ENCODE data around the gene SDC1. TPM values are rescaled to one million over a fixed set of nuclear protein-coding genes. Genes with fewer than 3 reads are reported as not detected.
"Not testable (repeated sequence)": the region's sequence is repeated elsewhere in the genome, so short reads cannot be mapped to it uniquely, and the experiment has no call there.

Gene SDC1, protein sequence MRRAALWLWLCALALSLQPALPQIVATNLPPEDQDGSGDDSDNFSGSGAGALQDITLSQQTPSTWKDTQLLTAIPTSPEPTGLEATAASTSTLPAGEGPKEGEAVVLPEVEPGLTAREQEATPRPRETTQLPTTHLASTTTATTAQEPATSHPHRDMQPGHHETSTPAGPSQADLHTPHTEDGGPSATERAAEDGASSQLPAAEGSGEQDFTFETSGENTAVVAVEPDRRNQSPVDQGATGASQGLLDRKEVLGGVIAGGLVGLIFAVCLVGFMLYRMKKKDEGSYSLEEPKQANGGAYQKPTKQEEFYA
- total RNA-seq (not detected), polyA plus RNA-seq (not detected)

DNA sequence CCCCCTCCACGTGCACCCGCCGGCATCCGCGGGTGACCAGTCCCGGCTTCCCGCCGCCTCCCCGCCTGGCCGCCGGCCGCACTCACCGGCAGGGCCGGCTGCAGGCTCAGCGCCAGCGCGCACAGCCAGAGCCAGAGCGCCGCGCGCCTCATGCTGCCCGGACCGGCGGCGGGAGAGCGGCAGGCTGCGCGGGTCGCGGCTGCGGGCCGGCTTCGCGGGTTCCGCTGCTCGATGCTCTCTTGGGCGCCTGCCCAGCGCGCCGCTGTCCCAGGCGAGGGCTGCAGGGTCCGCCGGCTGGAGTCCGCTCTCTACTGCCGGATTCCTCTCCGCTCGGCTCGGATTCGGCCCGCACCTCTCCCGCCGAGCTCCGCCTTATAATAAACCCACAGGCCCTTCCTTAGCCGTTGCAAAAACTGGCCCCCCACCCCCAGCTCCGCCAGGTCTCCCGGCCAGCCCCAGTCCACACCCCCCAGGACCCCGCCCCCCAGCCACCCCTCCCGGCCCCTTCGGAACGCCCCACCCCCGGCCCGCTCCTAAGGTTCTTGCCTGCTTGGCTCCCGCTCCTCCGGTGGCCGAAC, at the start of gene SDC1:
Gene SDC1, minus strand, starts transcription at position 415 of the 578 bp plus-strand sequence. Its CDS starts 263 bp downstream, at position 152.
- H3K4me1 ChIP-seq (ENCODE audit: control insufficient read depth, insufficient read depth, low read length, poor library complexity, severe bottlenecking): peaks cover 18% of the 10 kb centered on the region
- no peak within 1 kb of the TSS for H3K4me3 ChIP-seq (ENCODE audit: low read depth, low read length)
- Mint-ChIP-seq H3K36me3 (no peaks in the 10 kb centered on the region), H3K4me1 (peaks cover 0 to 14% (median 6%) of the 10 kb centered on the region in 4 donors), H3K27ac (no peak within 1 kb of the TSS), H3K9me3 (peaks cover 0 to 5% (median 0%) of the 10 kb centered on the region in 7 donors), H3K27me3 (peaks cover 57% of the 10 kb centered on the region), H3K4me3 (peak within 1 kb of the TSS; percentile 10 to 54 (median 35))
- ATAC-seq (ENCODE audit: low read depth in 2 of 2) (no peak), DNase-seq (no peak)
- peaks cover 23% of the 10 kb centered on the region for H3K27me3 ChIP-seq (ENCODE audit: control insufficient read depth, insufficient read depth, low read length)
- H3K27ac ChIP-seq (ENCODE audit: insufficient read depth, low read length, poor library complexity, severe bottlenecking): no peak within 1 kb of the TSS
- no peaks in the 10 kb centered on the region for H3K9me3 ChIP-seq (ENCODE audit: control insufficient read depth in 2 of 2, low read length in 2 of 2)
- no peaks in the 10 kb centered on the region for H3K36me3 ChIP-seq (ENCODE audit: control insufficient read depth, insufficient read depth, low read length)

DNA sequence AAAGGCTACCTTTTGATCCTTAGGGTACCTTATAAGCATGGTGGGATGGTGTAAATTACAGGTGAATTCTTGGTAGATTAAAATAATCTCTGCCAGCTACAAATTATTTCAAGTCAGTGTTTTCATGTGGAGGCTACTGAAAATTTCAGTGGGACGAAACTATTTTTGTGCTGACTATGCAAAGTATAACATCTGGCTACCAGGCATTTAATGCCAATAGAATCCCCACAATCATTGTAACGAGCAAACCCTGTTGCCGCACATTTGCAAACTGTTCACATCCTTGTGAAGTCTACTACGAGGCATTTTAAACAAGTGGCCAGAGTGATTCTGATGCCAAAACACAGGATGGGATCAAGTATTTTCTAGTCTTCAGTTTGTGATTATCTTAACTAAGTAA, 48.1 kb upstream of the SDC1 start:
- no peak overlapping the region for H3K27ac ChIP-seq (ENCODE audit: insufficient read depth, low read length, poor library complexity, severe bottlenecking)
- no peak for ATAC-seq (ENCODE audit: low read depth in 2 of 2)
- H3K36me3 ChIP-seq (ENCODE audit: control insufficient read depth, insufficient read depth, low read length): peaks cover 33% of the 10 kb centered on the region
- no peak overlapping the region for H3K4me3 ChIP-seq (ENCODE audit: low read depth, low read length)
- no peaks in the 10 kb centered on the region for H3K9me3 Mint-ChIP-seq
- DNase-seq: no peak
- H3K27me3 ChIP-seq (ENCODE audit: control insufficient read depth, insufficient read depth, low read length): no peaks in the 10 kb centered on the region
- H3K36me3 Mint-ChIP-seq: peaks cover 28% of the 10 kb centered on the region
- no peaks in the 10 kb centered on the region for H3K4me1 ChIP-seq (ENCODE audit: control insufficient read depth, insufficient read depth, low read length, poor library complexity, severe bottlenecking)
- H3K4me1 Mint-ChIP-seq: peaks cover 3 to 38% (median 18%) of the 10 kb centered on the region in 4 donors
- no peak overlapping the region for H3K4me3 Mint-ChIP-seq
- H3K9me3 ChIP-seq (ENCODE audit: control insufficient read depth in 2 of 2, low read length in 2 of 2): no peaks in the 10 kb centered on the region
- H3K27ac Mint-ChIP-seq: peak overlapping the region in 1 of 3 donors; percentile 49
- no peaks in the 10 kb centered on the region for H3K27me3 Mint-ChIP-seq

DNA sequence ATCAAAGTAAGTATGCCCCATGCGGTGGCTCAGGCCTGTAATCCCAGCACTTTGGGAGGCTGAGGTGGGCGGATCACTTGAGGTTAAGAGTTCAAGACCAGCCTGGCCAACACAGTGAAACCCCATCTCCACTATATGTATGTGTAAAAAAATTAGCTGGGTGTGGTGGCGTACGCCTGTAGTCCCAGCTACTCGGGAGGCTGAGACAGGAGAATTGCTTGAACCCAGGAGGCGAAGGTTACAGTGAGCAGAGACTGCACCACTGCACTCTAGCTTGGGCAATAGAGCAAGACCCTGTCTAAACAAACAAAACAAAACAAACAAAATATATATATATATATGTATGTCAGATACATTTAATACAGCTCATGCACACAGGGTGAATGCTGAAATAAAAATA, 43.4 kb upstream of the SDC1 start:
- H3K9me3 Mint-ChIP-seq; H3K27ac Mint-ChIP-seq; ATAC-seq (ENCODE audit: low read depth in 2 of 2); H3K4me1 ChIP-seq (ENCODE audit: control insufficient read depth, insufficient read depth, low read length, poor library complexity, severe bottlenecking); H3K27ac ChIP-seq (ENCODE audit: insufficient read depth, low read length, poor library complexity, severe bottlenecking); DNase-seq; H3K9me3 ChIP-seq (ENCODE audit: control insufficient read depth in 2 of 2, low read length in 2 of 2); H3K4me3 Mint-ChIP-seq; H3K4me3 ChIP-seq (ENCODE audit: low read depth, low read length); H3K27me3 Mint-ChIP-seq; H3K27me3 ChIP-seq (ENCODE audit: control insufficient read depth, insufficient read depth, low read length): not testable (repeated sequence)
- peaks cover 33% of the 10 kb centered on the region for H3K36me3 ChIP-seq (ENCODE audit: control insufficient read depth, insufficient read depth, low read length)
- Mint-ChIP-seq H3K4me1 (peaks cover 5 to 33% (median 24%) of the 10 kb centered on the region in 4 donors), H3K36me3 (peaks cover 41% of the 10 kb centered on the region)

DNA sequence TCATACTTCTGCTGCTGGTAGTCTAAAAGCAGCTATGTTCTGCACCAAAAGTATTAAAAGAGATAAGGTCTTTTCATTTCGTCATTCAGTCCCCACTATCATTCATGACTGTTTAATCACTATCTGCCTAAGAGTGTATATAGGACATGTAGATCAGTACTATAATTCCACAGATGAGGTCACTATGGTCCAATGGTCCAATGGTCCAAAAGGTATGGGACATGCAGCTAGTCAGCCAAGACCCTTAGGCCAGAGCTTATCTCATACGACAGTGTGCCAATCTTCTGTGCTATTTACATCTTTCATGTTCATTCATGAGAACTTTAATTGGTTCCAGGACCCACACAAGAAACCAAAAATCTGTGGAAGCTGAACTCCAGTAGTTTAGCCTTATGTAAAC, 42.6 kb upstream of the SDC1 start:
- H3K27ac Mint-ChIP-seq: peak overlapping the region in 1 of 3 donors; percentile 64
- DNase-seq (no peak), ATAC-seq (ENCODE audit: low read depth in 2 of 2) (no peak)
- H3K36me3 Mint-ChIP-seq: peaks cover 36% of the 10 kb centered on the region
- Histone ChIP-seq H3K27ac (ENCODE audit: insufficient read depth, low read length, poor library complexity, severe bottlenecking) (no peak overlapping the region), H3K27me3 (ENCODE audit: control insufficient read depth, insufficient read depth, low read length) (no peaks in the 10 kb centered on the region), H3K4me3 (ENCODE audit: low read depth, low read length) (no peak overlapping the region), H3K36me3 (ENCODE audit: control insufficient read depth, insufficient read depth, low read length) (peaks cover 33% of the 10 kb centered on the region), H3K9me3 (ENCODE audit: control insufficient read depth in 2 of 2, low read length in 2 of 2) (no peaks in the 10 kb centered on the region), H3K4me1 (ENCODE audit: control insufficient read depth, insufficient read depth, low read length, poor library complexity, severe bottlenecking) (no peaks in the 10 kb centered on the region)
- peaks cover 5 to 32% (median 23%) of the 10 kb centered on the region in 4 donors for H3K4me1 Mint-ChIP-seq
- no peaks in the 10 kb centered on the region for H3K9me3 Mint-ChIP-seq
- H3K4me3 Mint-ChIP-seq: no peak overlapping the region
- H3K27me3 Mint-ChIP-seq: no peaks in the 10 kb centered on the region

DNA sequence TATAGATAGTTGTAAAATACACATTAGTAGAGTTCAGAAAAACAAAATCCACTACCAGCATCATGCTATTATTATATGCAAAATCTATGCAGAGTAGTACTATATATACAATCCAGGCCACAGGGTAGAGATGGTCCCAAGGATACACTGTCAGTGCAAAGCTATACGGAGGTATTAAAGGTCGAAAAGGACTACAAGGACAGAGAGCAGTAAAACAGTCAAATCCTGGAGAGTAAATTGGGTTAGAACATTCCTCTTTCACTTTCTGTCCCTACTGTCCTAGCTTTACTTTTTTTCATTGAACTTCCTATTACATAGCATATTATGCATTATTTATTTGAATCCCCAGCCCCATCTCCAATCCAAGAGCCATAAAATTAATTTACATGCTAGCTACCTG, 39.7 kb upstream of the SDC1 start:
- ATAC-seq (ENCODE audit: low read depth in 2 of 2): no peak
- H3K4me1 ChIP-seq (ENCODE audit: control insufficient read depth, insufficient read depth, low read length, poor library complexity, severe bottlenecking): no peaks in the 10 kb centered on the region
- no peak for DNase-seq
- no peak overlapping the region for H3K4me3 ChIP-seq (ENCODE audit: low read depth, low read length)
- H3K27ac ChIP-seq (ENCODE audit: insufficient read depth, low read length, poor library complexity, severe bottlenecking): no peak overlapping the region
- no peaks in the 10 kb centered on the region for H3K9me3 ChIP-seq (ENCODE audit: control insufficient read depth in 2 of 2, low read length in 2 of 2)
- Mint-ChIP-seq H3K27me3 (no peaks in the 10 kb centered on the region), H3K27ac (peak overlapping the region in 1 of 3 donors; percentile 74), H3K9me3 (no peaks in the 10 kb centered on the region), H3K4me1 (peaks cover 5 to 20% (median 17%) of the 10 kb centered on the region in 4 donors), H3K36me3 (peaks cover 29% of the 10 kb centered on the region), H3K4me3 (no peak overlapping the region)
- H3K36me3 ChIP-seq (ENCODE audit: control insufficient read depth, insufficient read depth, low read length): peaks cover 55% of the 10 kb centered on the region
- H3K27me3 ChIP-seq (ENCODE audit: control insufficient read depth, insufficient read depth, low read length): no peaks in the 10 kb centered on the region

DNA sequence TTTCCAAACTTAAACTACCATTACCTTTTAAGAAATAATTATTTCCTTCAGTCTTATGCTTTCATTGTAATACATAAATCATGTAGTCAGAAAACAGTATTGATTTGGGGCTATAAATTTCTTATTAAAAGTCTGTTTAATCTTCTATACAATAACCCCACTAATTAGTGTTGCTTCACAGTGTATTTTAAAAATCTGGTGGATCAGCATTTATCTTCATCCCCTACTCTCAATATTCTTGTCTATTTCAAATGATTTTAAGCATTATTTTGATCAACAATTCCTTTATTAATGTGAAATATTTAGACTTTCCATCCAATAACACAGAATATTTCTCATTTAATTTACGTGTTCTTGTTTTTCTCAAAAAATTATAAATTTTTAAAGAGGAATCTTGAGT, 32.5 kb upstream of the SDC1 start:
- Histone ChIP-seq H3K27ac (ENCODE audit: insufficient read depth, low read length, poor library complexity, severe bottlenecking) (no peak overlapping the region), H3K27me3 (ENCODE audit: control insufficient read depth, insufficient read depth, low read length) (no peaks in the 10 kb centered on the region), H3K4me3 (ENCODE audit: low read depth, low read length) (no peak overlapping the region), H3K36me3 (ENCODE audit: control insufficient read depth, insufficient read depth, low read length) (peaks cover 78% of the 10 kb centered on the region), H3K9me3 (ENCODE audit: control insufficient read depth in 2 of 2, low read length in 2 of 2) (no peaks in the 10 kb centered on the region), H3K4me1 (ENCODE audit: control insufficient read depth, insufficient read depth, low read length, poor library complexity, severe bottlenecking) (no peaks in the 10 kb centered on the region)
- Mint-ChIP-seq H3K9me3 (no peaks in the 10 kb centered on the region), H3K27ac (no peak overlapping the region), H3K27me3 (no peaks in the 10 kb centered on the region), H3K4me1 (peaks cover 0 to 6% (median 0%) of the 10 kb centered on the region in 4 donors), H3K36me3 (peaks cover 41% of the 10 kb centered on the region), H3K4me3 (no peak overlapping the region)
- DNase-seq (no peak), ATAC-seq (ENCODE audit: low read depth in 2 of 2) (no peak)

DNA sequence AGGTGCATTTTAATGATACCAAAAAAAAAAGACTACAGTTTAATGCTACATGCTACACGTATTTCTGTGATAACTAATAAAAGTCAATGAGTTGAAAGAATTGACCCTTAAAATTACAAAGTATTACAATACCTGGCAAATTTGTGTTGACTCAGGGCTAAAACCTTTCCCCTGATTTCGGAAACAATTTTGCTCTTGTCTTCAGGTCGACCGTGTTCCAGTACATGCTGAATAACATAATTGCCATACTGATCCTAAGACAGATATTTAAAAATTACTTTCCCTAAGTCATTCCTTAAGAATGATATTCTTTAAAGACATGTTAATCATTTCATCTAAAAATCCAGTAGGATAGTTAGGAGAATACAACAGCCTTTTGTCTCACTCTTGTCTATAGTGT, 29.8 kb upstream of the SDC1 start:
- Histone ChIP-seq H3K9me3 (ENCODE audit: control insufficient read depth in 2 of 2, low read length in 2 of 2) (no peaks in the 10 kb centered on the region), H3K4me1 (ENCODE audit: control insufficient read depth, insufficient read depth, low read length, poor library complexity, severe bottlenecking) (no peaks in the 10 kb centered on the region), H3K4me3 (ENCODE audit: low read depth, low read length) (no peak overlapping the region), H3K36me3 (ENCODE audit: control insufficient read depth, insufficient read depth, low read length) (peaks cover 80% of the 10 kb centered on the region), H3K27me3 (ENCODE audit: control insufficient read depth, insufficient read depth, low read length) (no peaks in the 10 kb centered on the region), H3K27ac (ENCODE audit: insufficient read depth, low read length, poor library complexity, severe bottlenecking) (no peak overlapping the region)
- no peak overlapping the region for H3K4me3 Mint-ChIP-seq
- peaks cover 55% of the 10 kb centered on the region for H3K36me3 Mint-ChIP-seq
- ATAC-seq (ENCODE audit: low read depth in 2 of 2) (no peak), DNase-seq (no peak)
- no peaks in the 10 kb centered on the region for H3K9me3 Mint-ChIP-seq
- no peak overlapping the region for H3K27ac Mint-ChIP-seq
- peaks cover 0 to 6% (median 0%) of the 10 kb centered on the region in 4 donors for H3K4me1 Mint-ChIP-seq
- no peaks in the 10 kb centered on the region for H3K27me3 Mint-ChIP-seq

DNA sequence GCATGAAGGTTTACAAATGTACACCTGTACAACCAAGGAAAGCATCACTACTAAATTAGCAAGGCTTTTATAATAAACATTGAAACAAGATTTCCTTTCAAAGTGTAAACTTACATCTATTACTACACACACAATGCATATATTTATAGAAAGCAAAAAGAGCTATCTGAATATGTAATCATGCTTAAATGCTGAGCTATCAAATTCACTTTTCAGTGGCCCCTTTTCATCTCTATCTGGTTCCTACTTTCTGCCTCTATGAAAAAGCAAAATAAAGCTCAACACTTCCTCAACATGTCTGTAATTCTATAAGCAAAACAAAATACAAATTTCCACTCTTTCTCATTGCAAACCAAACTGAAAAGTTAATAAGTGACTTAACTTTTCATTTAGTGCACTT, 25.5 kb upstream of the SDC1 start:
- no peak for ATAC-seq (ENCODE audit: low read depth in 2 of 2)
- Histone ChIP-seq H3K36me3 (ENCODE audit: control insufficient read depth, insufficient read depth, low read length) (peaks cover 72% of the 10 kb centered on the region), H3K4me1 (ENCODE audit: control insufficient read depth, insufficient read depth, low read length, poor library complexity, severe bottlenecking) (no peaks in the 10 kb centered on the region), H3K4me3 (ENCODE audit: low read depth, low read length) (no peak overlapping the region), H3K27ac (ENCODE audit: insufficient read depth, low read length, poor library complexity, severe bottlenecking) (no peak overlapping the region), H3K9me3 (ENCODE audit: control insufficient read depth in 2 of 2, low read length in 2 of 2) (no peaks in the 10 kb centered on the region), H3K27me3 (ENCODE audit: control insufficient read depth, insufficient read depth, low read length) (no peaks in the 10 kb centered on the region)
- Mint-ChIP-seq H3K4me1 (peaks cover 0 to 6% (median 3%) of the 10 kb centered on the region in 4 donors), H3K27ac (no peak overlapping the region), H3K27me3 (no peaks in the 10 kb centered on the region), H3K4me3 (no peak overlapping the region), H3K36me3 (peaks cover 58% of the 10 kb centered on the region), H3K9me3 (no peaks in the 10 kb centered on the region)
- DNase-seq: no peak
